Left lung (tissue), 10 donors: ENCODE measurements around the gene IL15. TPM values are rescaled to one million over a fixed set of nuclear protein-coding genes. Genes with fewer than 3 reads are reported as not detected.
A peak's percentile ranks its signal among the peaks of the same experiment; 100 is the strongest.

ENCODE experiments used
- ATAC-seq: fragments of 200-7000 bp; cut with Tn5 transposase; one replicate; pipeline ENCODE4 v1.9.1; 2020; ENCODE audit warnings: moderate library complexity
- DNase-seq, 4 donors: peaks; one replicate each; pipeline ENCODE4 v3.0.0-alpha.2; 2013 to 2020
- H3K27ac ChIP-seq, 2 donors: fragments of 200-600 bp; sonication (generic) in 1 of 2; one replicate each; pipeline versions ENCODE4 v1.5.0 to v1.8.0; 2020 to 2021
- H3K27me3 ChIP-seq, 2 donors: fragments of 200-600 bp; sonication (generic) in 1 of 2; one replicate each; pipeline versions ENCODE4 v1.5.0 to v1.8.0; 2020 to 2021
- H3K36me3 ChIP-seq, 2 donors: fragments of 200-600 bp; sonication (generic) in 1 of 2; one replicate each; pipeline versions ENCODE4 v1.5.0 to v1.8.0; 2020 to 2021
- H3K4me1 ChIP-seq, 2 donors: fragments of 200-600 bp; one replicate each; pipeline ENCODE4 v1.8.0; 2021
- H3K4me3 ChIP-seq, 2 donors: fragments of 200-600 bp; sonication (generic) in 1 of 2; one replicate each; pipeline versions ENCODE4 v1.5.0 to v1.8.0; 2020 to 2021; ENCODE audit warnings: mild to moderate bottlenecking in 1 of 2
- H3K9me3 ChIP-seq, 2 donors: fragments of 200-600 bp; sonication (generic) in 1 of 2; one replicate each; pipeline versions ENCODE4 v1.5.0 to v1.8.0; 2020 to 2021
- intact Hi-C, 2 donors: fragments of 100-400 bp; cut with DNase I; formaldehyde crosslinking; loops; one replicate each; pipeline versions ENCODE4 v1.11.2 to v1.14.2; 2022
- polyA plus RNA-seq, 6 donors: library from polyadenylated mRNA; unstranded; fragments of 120-200 nt; gene quantifications; one replicate each; pipeline ENCODE4 v1.2.1, GENCODE V29; 2013; ENCODE audit not compliant: insufficient read length in 6 of 6
- total RNA-seq, 2 donors: library from RNA; stranded (reverse); fragmentation: NEBNext Ultra II Directional; extraction: Animal tissue kit (Norgen Biotek cat#: 25700); gene quantifications; one replicate each; pipeline ENCODE4 v1.2.1, GENCODE V29; 2021
- TF ChIP-seq, protein P1 (sequence below), 2 donors: fragments of 200-600 bp; sonication (generic) in 1 of 2; IDR thresholded peaks; one replicate each; pipeline versions ENCODE4 v1.5.0 to v1.8.0; 2021; ENCODE audit warnings: antibody characterized with exemption in 2 of 2
- donor health status: DM: no; HTN: yes; CAD: no.
- donor health status: DM: no; HTN: no; CAD: no.

Gene IL15
- total and polyA plus RNA-seq, 8 donors = 0.74 to 6.4 (median 1.3) TPM

DNA sequence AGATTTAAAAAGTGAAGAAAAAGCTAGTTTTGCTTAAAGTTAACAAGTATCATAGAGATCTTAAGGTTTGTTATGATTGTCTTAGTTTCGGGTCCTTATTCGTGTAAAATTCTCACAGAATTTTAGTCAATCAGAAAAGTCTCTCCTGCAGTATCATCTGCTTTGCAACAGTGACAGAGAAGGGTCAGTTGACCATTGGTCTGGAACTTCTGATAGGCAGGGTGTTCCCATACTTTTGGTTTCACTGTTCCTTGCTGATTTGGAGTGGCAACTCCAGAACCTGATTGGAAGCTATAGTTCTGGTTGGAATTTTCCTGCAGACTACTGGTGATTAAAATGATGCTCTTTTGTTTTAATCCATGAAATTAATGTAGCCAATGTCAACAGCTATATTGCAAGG, 1.8 kb downstream of the IL15 start:
- peaks cover 3 to 32% of the 10 kb centered on the region in 2 donors for H3K4me1 ChIP-seq
- H3K4me3 ChIP-seq = no peak overlapping the region
- no peaks in the 10 kb centered on the region for H3K9me3 ChIP-seq
- no peaks in the 10 kb centered on the region for H3K36me3 ChIP-seq
- no peak overlapping the region for H3K27ac ChIP-seq
- intact Hi-C loops = no loop called here
- TF ChIP-seq, protein P1, sequence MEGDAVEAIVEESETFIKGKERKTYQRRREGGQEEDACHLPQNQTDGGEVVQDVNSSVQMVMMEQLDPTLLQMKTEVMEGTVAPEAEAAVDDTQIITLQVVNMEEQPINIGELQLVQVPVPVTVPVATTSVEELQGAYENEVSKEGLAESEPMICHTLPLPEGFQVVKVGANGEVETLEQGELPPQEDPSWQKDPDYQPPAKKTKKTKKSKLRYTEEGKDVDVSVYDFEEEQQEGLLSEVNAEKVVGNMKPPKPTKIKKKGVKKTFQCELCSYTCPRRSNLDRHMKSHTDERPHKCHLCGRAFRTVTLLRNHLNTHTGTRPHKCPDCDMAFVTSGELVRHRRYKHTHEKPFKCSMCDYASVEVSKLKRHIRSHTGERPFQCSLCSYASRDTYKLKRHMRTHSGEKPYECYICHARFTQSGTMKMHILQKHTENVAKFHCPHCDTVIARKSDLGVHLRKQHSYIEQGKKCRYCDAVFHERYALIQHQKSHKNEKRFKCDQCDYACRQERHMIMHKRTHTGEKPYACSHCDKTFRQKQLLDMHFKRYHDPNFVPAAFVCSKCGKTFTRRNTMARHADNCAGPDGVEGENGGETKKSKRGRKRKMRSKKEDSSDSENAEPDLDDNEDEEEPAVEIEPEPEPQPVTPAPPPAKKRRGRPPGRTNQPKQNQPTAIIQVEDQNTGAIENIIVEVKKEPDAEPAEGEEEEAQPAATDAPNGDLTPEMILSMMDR (IDR thresholded peaks at IDR 0.05) = no peak
- DNase-seq = no peak
- H3K27me3 ChIP-seq = peaks cover 0 to 18% of the 10 kb centered on the region in 2 donors
- ATAC-seq = no peak

DNA sequence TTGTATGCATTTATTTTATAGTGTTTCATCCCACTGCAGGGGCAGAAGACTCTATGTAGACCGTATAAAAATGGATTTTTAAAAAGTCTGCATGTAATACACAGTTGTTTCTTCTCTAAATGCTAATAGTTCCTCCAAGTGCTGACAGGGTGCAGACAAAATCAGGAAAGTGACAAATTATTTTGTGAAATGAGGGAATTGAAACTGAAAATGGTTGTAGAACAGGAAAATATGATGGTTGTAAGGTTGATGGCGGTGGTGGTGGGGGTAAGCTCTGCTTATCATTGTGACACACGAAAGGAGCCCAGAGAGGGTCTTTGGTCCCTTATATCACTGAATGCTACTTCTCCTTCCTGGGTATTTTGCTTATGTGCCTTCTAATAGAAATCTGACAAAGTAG, 4.3 kb downstream of the IL15 start:
- intact Hi-C loops = no loop called here

DNA sequence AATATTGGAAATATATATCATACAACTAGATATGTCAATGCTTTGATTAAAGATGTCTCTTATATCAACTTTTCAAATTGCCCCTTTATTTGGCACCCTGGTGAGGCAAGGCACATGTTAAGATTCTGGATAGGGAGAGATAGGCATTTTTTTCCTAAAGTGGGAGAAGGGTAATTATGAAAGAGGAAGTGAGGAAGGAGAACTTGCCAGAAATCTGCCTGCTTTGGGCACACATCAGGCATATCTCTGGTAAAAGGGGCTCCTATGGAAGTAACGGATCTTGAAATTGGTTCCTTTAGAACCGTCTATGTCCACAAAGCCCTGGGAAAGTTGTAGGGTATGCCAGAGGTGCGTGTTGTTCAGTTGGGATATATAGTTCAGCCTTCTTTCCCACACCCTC, 5.7 kb downstream of the IL15 start:
- H3K27me3 ChIP-seq = peaks cover 0 to 3% of the 10 kb centered on the region in 2 donors
- intact Hi-C loops = no loop called here
- H3K4me1 ChIP-seq = peaks cover 3 to 26% of the 10 kb centered on the region in 2 donors
- H3K36me3 ChIP-seq = no peaks in the 10 kb centered on the region
- no peaks in the 10 kb centered on the region for H3K9me3 ChIP-seq
- no peak overlapping the region for H3K4me3 ChIP-seq
- DNase-seq = no peak
- no peak overlapping the region for H3K27ac ChIP-seq
- TF ChIP-seq, protein P1 (IDR thresholded peaks at IDR 0.05) = no peak
- ATAC-seq = no peak

More for the DNA sequence above, 4.3 kb downstream of the IL15 start:
- H3K4me1 ChIP-seq = peaks cover 3 to 31% of the 10 kb centered on the region in 2 donors
- H3K4me3 ChIP-seq = no peak overlapping the region
- H3K9me3 ChIP-seq = no peaks in the 10 kb centered on the region
- H3K27ac ChIP-seq = no peak overlapping the region
- no peaks in the 10 kb centered on the region for H3K36me3 ChIP-seq
- ATAC-seq (no peak), DNase-seq (no peak)
- H3K27me3 ChIP-seq = peaks cover 0 to 17% of the 10 kb centered on the region in 2 donors
- TF ChIP-seq, protein P1 (IDR thresholded peaks at IDR 0.05) = no peak

DNA sequence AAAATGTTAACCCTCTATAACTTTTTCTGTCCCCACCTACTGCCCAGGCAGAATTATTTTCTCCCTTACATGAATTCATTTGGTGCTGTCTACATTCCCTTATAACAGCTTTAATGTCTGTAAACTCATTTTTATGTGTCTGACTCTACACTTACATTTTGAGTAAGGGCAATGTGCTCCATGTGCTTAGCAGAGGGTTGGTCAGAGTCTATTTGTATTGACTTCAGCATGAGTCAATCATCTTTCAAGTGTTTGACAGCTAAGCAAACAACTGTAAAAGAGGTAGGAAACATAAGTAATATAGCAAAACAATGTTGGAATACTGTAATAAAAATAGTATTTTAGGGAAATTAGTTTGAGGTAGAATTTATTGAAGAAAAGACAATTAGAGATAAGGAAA, 6.3 kb downstream of the IL15 start:
- Histone ChIP-seq H3K4me1 (peaks cover under 1 to 26% of the 10 kb centered on the region in 2 donors), H3K4me3 (no peak overlapping the region), H3K27ac (no peak overlapping the region), H3K27me3 (no peaks in the 10 kb centered on the region), H3K9me3 (no peaks in the 10 kb centered on the region), H3K36me3 (no peaks in the 10 kb centered on the region)
- DNase-seq (no peak), ATAC-seq (peak; percentile 79)
- TF ChIP-seq, protein P1 (IDR thresholded peaks at IDR 0.05) = no peak
- intact Hi-C loops = no loop called here

DNA sequence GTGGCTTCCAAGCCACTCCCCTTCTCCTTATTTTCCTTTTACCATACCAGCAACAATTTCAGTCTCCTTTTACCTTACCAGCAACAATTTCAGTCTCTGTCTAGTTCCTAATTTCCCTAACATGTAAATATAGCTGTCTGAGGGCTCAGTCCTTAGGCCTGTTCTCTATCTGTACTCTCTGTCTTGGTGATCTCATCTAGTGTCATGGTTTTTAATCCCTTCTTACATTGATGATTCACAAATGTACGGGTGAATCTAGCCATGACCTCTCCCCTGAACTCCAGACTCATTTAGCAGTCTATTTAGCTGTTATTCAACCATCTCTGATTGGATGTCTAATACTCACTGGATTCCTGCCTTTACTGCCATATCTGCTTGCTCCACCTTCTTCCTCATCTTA, 7.2 kb downstream of the IL15 start:
- intact Hi-C loops = no loop called here
- TF ChIP-seq, protein P1 (IDR thresholded peaks at IDR 0.05) = no peak
- DNase-seq (no peak), ATAC-seq (peak; percentile 49)
- Histone ChIP-seq H3K4me3 (no peak overlapping the region), H3K36me3 (no peaks in the 10 kb centered on the region), H3K27me3 (no peaks in the 10 kb centered on the region), H3K9me3 (no peaks in the 10 kb centered on the region), H3K4me1 (peaks cover 0 to 33% of the 10 kb centered on the region in 2 donors), H3K27ac (no peak overlapping the region)
